ENCODE measurements around the gene SFSWAP.

Gene SFSWAP

GRCh38 chr12:131847456-131847855 is 136.6 kb downstream of the SFSWAP start:
- TF ChIP-seq, protein P1, sequence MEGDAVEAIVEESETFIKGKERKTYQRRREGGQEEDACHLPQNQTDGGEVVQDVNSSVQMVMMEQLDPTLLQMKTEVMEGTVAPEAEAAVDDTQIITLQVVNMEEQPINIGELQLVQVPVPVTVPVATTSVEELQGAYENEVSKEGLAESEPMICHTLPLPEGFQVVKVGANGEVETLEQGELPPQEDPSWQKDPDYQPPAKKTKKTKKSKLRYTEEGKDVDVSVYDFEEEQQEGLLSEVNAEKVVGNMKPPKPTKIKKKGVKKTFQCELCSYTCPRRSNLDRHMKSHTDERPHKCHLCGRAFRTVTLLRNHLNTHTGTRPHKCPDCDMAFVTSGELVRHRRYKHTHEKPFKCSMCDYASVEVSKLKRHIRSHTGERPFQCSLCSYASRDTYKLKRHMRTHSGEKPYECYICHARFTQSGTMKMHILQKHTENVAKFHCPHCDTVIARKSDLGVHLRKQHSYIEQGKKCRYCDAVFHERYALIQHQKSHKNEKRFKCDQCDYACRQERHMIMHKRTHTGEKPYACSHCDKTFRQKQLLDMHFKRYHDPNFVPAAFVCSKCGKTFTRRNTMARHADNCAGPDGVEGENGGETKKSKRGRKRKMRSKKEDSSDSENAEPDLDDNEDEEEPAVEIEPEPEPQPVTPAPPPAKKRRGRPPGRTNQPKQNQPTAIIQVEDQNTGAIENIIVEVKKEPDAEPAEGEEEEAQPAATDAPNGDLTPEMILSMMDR (IDR thresholded peaks at IDR 0.05; ENCODE audit: insufficient read depth, low read length, poor library complexity, severe bottlenecking), result no peak
- H3K4me3 ChIP-seq (replicated peaks; ENCODE audit: low read depth, low read length), result no peak overlapping the region
- no peaks in the 10 kb centered on the region; the same call in 1 of the 2 replicates for H3K27me3 ChIP-seq (replicated peaks; ENCODE audit: control insufficient read depth, insufficient read depth, low read length)
- H3K36me3 ChIP-seq (ENCODE audit: control insufficient read depth, insufficient read depth, low read length), result no peaks in the 10 kb centered on the region
- no peak for DNase-seq (ENCODE audit: extremely low read depth, insufficient read length)

GRCh38 chr12:131848753-131849152 is 137.9 kb downstream of the SFSWAP start:
- Histone ChIP-seq H3K4me3 (replicated peaks; ENCODE audit: low read depth, low read length) (no peak overlapping the region), H3K27me3 (replicated peaks; ENCODE audit: control insufficient read depth, insufficient read depth, low read length) (no peaks in the 10 kb centered on the region; the same call in 1 of the 2 replicates), H3K36me3 (ENCODE audit: control insufficient read depth, insufficient read depth, low read length) (no peaks in the 10 kb centered on the region)
- TF ChIP-seq, protein P1 (IDR thresholded peaks at IDR 0.05; ENCODE audit: insufficient read depth, low read length, poor library complexity, severe bottlenecking), result no peak
- DNase-seq (ENCODE audit: extremely low read depth, insufficient read length), result no peak

All from GM06990 (cell line).